Nephron progenitor cell (in vitro differentiated cells): ENCODE measurements around the gene DNM1.
A peak's percentile ranks its signal among the peaks of the same experiment; 100 is the strongest.

Source experiments
- DNase-seq: peaks from one replicate; pipeline ENCODE4 v3.0.0; 2021
- H3K27ac Mint-ChIP-seq: 2 replicates; pipeline ENCODE4 v1.8.0; 2021; ENCODE audit warnings: mild to moderate bottlenecking, moderate library complexity, mixed read lengths
- H3K27me3 Mint-ChIP-seq: 2 replicates; pipeline ENCODE4 v1.8.0; 2021; ENCODE audit warnings: mild to moderate bottlenecking, low read depth, mixed read lengths; ENCODE audit not compliant: poor library complexity
- H3K36me3 Mint-ChIP-seq: 2 replicates; pipeline ENCODE4 v1.8.0; 2021; ENCODE audit warnings: low read depth, mixed read lengths
- H3K4me1 Mint-ChIP-seq: 2 replicates; pipeline ENCODE4 v1.8.0; 2021; ENCODE audit warnings: mixed read lengths
- H3K4me3 Mint-ChIP-seq: 2 replicates; pipeline ENCODE4 v1.8.0; 2021; ENCODE audit warnings: mild to moderate bottlenecking, moderate library complexity, mixed read lengths
- H3K9me3 Mint-ChIP-seq: 2 replicates; pipeline ENCODE4 v1.8.0; 2021; ENCODE audit warnings: mild to moderate bottlenecking, moderate library complexity, mixed read lengths
- TF ChIP-seq, protein P1 (sequence below): fragments of 200-600 bp; sonication (generic); IDR thresholded peaks from 2 replicates; pipeline ENCODE4 v1.5.0; 2021; ENCODE audit warnings: antibody characterized with exemption

Gene DNM1

DNA sequence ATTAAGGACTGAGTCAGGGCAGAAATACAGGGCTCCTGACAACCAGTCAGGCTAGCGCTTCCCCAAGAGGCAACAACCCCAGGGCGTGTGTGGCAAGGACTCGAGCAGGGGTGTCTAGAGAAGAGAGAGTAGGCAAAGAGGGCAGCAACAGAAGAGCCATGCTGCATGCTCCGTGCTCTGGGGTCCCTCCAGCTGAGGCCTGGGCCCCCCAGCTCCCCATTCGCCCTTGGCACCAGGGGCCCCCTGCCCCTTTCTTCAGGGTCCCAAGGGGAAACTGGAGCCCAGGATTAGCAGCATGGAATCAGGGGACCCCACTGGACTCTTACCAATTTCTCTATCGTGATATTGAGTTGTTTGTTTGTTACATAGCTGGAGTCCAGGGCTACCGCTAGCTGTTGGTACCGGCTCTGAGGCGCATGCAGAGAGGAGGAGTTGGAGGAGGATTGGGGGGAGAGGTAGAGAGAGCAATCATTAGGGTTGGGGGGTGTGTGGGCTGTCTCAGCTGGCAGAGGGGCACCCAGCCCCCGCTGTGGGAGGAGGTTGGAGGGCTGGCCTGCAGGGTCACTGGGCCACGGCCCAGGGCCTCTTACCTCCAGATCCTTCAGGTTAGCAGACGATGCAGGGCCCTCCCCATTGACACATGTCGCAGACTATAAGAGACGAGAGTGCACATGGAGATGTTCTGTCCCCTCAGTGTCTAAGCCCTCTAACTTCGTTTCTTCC is 63.9 kb downstream of the DNM1 start:
- H3K36me3 Mint-ChIP-seq: peaks cover 42% of the 10 kb centered on the region
- no peaks in the 10 kb centered on the region for H3K9me3 Mint-ChIP-seq
- H3K27me3 Mint-ChIP-seq: no peaks in the 10 kb centered on the region
- peaks cover 8% of the 10 kb centered on the region for H3K4me1 Mint-ChIP-seq
- TF ChIP-seq, protein P1, sequence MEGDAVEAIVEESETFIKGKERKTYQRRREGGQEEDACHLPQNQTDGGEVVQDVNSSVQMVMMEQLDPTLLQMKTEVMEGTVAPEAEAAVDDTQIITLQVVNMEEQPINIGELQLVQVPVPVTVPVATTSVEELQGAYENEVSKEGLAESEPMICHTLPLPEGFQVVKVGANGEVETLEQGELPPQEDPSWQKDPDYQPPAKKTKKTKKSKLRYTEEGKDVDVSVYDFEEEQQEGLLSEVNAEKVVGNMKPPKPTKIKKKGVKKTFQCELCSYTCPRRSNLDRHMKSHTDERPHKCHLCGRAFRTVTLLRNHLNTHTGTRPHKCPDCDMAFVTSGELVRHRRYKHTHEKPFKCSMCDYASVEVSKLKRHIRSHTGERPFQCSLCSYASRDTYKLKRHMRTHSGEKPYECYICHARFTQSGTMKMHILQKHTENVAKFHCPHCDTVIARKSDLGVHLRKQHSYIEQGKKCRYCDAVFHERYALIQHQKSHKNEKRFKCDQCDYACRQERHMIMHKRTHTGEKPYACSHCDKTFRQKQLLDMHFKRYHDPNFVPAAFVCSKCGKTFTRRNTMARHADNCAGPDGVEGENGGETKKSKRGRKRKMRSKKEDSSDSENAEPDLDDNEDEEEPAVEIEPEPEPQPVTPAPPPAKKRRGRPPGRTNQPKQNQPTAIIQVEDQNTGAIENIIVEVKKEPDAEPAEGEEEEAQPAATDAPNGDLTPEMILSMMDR: no peak
- H3K27ac Mint-ChIP-seq: peak overlapping the region; percentile 95
- H3K4me3 Mint-ChIP-seq: no peak overlapping the region
- no peak for DNase-seq

DNA sequence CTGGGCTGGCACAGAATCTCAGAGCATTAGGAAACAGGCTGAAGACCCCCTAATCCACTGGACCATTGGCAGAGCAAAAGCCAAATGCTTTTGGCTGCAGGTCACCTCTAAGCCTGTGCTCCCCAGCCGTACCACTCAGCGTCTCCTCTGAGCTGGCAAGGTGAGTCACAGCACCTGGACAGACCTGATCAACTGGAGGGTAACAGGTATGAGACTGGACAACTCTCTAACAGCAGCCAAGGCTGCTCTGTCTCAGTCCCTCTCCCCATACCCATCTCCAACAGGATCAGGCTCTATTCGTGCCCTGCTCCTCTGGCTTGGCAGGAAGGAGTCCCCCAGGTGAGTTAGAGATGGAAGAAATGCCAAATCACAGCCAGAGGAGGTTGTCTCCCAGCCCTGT is 67.9 kb downstream of the DNM1 start:
- no peak for DNase-seq
- Mint-ChIP-seq H3K27me3 (no peaks in the 10 kb centered on the region), H3K36me3 (peaks cover 21% of the 10 kb centered on the region), H3K27ac (no peak overlapping the region), H3K4me3 (no peak overlapping the region), H3K4me1 (peaks cover 21% of the 10 kb centered on the region), H3K9me3 (no peaks in the 10 kb centered on the region)
- TF ChIP-seq, protein P1: no peak

DNA sequence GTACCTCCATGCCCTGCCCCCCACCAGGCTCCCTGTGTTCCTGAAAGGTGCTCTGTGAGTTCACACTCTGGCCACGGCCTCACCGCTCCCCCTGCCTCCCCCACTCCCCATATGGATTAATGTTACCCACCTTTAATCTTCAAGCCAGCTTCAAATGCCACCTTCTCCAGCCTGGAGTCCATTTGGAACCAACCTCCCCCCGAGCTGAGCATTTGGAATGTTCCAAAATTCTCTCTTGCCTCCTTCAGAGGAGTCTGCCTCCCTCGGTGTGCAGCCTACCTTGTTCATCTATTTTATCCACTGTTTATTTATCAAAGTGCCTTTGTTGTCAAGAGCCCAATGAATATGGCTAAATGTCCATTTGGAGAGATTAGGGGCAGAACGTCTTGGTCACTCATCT is 68.3 kb downstream of the DNM1 start:
- H3K36me3 Mint-ChIP-seq: peaks cover 21% of the 10 kb centered on the region
- H3K9me3 Mint-ChIP-seq: no peaks in the 10 kb centered on the region
- H3K4me3 Mint-ChIP-seq: no peak overlapping the region
- DNase-seq: no peak
- TF ChIP-seq, protein P1: no peak
- no peak overlapping the region for H3K27ac Mint-ChIP-seq
- peaks cover 2% of the 10 kb centered on the region for H3K27me3 Mint-ChIP-seq
- peaks cover 24% of the 10 kb centered on the region for H3K4me1 Mint-ChIP-seq

DNA sequence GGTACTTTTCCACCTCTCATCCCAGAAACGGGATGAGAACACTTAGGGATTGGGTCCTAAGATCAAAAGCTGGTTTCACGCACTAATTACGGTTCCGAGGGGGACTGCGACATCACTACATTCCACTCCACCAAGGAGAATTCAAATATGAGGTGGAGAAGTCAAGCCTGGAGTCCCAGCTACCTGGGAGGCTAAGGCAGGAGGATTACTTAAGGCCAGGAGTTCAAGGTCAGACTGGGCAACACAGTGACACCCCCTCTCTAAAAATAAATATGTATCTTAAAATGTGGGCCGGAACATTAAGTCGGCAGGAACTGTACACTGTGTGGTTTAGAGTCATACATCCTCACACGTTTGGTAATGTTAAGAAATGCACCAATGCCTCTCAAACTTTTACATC is 71.1 kb downstream of the DNM1 start:
- TF ChIP-seq, protein P1: no peak
- Mint-ChIP-seq H3K4me1 (peaks cover 43% of the 10 kb centered on the region), H3K36me3 (peaks cover 9% of the 10 kb centered on the region), H3K9me3 (no peaks in the 10 kb centered on the region), H3K27ac (no peak overlapping the region), H3K27me3 (peaks cover 2% of the 10 kb centered on the region), H3K4me3 (peak overlapping the region; percentile 98)
- no peak for DNase-seq

DNA sequence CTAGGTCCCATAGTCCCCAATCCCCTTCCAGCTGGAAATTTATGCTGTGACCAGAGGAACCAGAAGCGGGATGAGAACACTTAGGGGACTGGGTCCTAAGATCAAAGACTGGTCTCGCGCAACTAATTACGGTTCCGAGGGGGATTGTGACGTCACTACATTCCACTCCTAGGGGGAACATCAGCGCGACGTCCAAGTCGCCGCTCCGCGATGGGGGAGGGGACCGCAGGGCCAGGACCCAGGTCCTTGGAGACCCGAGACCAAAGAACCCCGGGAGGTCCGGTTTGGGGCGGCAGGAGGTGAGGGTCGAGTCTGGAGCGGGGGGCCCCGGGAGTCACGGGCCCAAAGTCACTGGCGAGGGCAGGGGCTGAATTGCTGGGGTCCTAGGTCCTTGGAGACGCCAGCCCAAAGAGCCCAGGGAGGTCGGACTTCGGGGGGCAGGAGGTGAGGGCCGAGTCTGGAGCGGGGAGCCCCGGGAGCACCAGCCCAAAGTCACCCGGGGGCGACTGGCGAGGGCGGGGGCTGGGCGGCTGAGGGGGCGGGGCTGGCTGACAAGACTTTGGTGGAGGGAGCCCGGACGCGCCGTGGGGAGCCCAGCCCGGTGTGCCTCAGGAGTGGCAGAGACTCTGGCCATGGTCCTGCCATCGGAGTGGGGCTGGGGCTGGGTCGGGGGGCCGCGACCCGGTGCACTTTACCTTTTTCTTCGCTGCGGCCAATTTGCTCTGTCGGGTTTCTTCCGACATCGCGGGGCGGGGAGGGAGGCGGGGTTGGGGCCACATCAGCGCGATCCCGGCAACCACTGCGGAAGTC is 72.2 kb downstream of the DNM1 start, which contains the start of gene GOLGA2:
Gene GOLGA2 (minus strand): TSS at position 810 of the 810 bp plus-strand sequence. CDS start 31 bp downstream, at position 779.
- H3K4me3 Mint-ChIP-seq: peak within 1 kb of the TSS; percentile 98
- peaks cover 55% of the 10 kb centered on the region for H3K4me1 Mint-ChIP-seq
- peak within 1 kb of the TSS; percentile 95 for H3K27ac Mint-ChIP-seq
- TF ChIP-seq, protein P1: no peak
- peaks cover 2% of the 10 kb centered on the region for H3K27me3 Mint-ChIP-seq
- no peaks in the 10 kb centered on the region for H3K9me3 Mint-ChIP-seq
- peak; percentile 66 for DNase-seq
- peaks cover 6% of the 10 kb centered on the region for H3K36me3 Mint-ChIP-seq
